ENCODE data around the gene GBE1.

GBE1 gene

GRCh38 chr3:81760924-81761903, at the start of gene GBE1 (continued):
- peak; percentile 20; the same call in 1 of the 2 replicates for TF ChIP-seq ZNF518A (tag by site-specific recombination; conservative IDR thresholded peaks at IDR 0.05; ENCODE audit: low read depth)
- TF ChIP-seq GLIS1 (tag by site-specific recombination; IDR thresholded peaks at IDR 0.05): peak; percentile 70
- peak; percentile 92 for TF ChIP-seq ZNF501 (tag by site-specific recombination; IDR thresholded peaks at IDR 0.05)
- TF ChIP-seq ZNF23 (tag by site-specific recombination; IDR thresholded peaks at IDR 0.05; ENCODE audit: borderline replicate concordance): no peak
- peak; percentile 49 for TF ChIP-seq EGR2 (tag by site-specific recombination; IDR thresholded peaks at IDR 0.05; ENCODE audit: low read depth)
- peak; percentile 68; the same call in 1 of the 2 replicates for TF ChIP-seq KLF9 (tag by site-specific recombination; IDR thresholded peaks at IDR 0.05; ENCODE audit: low read depth)
- no peak for TF ChIP-seq ZNF248 (tag by site-specific recombination; IDR thresholded peaks at IDR 0.05)
- TF ChIP-seq KLF1 (tag by site-specific recombination; IDR thresholded peaks at IDR 0.05): peak; percentile 59
- TF ChIP-seq SALL2 (tag by site-specific recombination; IDR thresholded peaks at IDR 0.05; ENCODE audit: borderline replicate concordance): no peak
- peak; percentile 77 for TF ChIP-seq SP2 (tag by site-specific recombination; IDR thresholded peaks at IDR 0.05)
- no peak; the same call in 1 of the 2 replicates for TF ChIP-seq ZSCAN30 (tag by site-specific recombination; IDR thresholded peaks at IDR 0.05)
- TF ChIP-seq ZNF777 (tag by site-specific recombination; IDR thresholded peaks at IDR 0.05; ENCODE audit: borderline replicate concordance): peak; percentile 35; the same call in 1 of the 2 replicates
- TF ChIP-seq ZNF701 (tag by site-specific recombination; IDR thresholded peaks at IDR 0.05): no peak
- TF ChIP-seq ZNF76 (tag by site-specific recombination; IDR thresholded peaks at IDR 0.05; ENCODE audit: borderline replicate concordance, low read depth): peak; percentile 87
- 0 out of 2 replicates have a peak, but pooled peaks have one; percentile 18 for TF ChIP-seq ZBTB44 (tag by site-specific recombination; IDR thresholded peaks at IDR 0.05)
- TF ChIP-seq TRIM28 (IDR thresholded peaks at IDR 0.05; ENCODE audit: borderline replicate concordance, low read length): 0 out of 2 replicates have a peak, but pooled peaks have one; percentile 30
- no peak for TF ChIP-seq ZFP41 (tag by site-specific recombination; IDR thresholded peaks at IDR 0.05; ENCODE audit: borderline replicate concordance)
- peak; percentile 54; the same call in 1 of the 2 replicates for TF ChIP-seq ZNF2 (tag by site-specific recombination; IDR thresholded peaks at IDR 0.05)
- 0 out of 2 replicates have a peak, but pooled peaks have one; percentile 25 for TF ChIP-seq PRDM1 (tag by site-specific recombination; IDR thresholded peaks at IDR 0.05)
- TF ChIP-seq YY2 (tag by site-specific recombination; IDR thresholded peaks at IDR 0.05): peak; percentile 84
- no peak for TF ChIP-seq ZNF133 (tag by site-specific recombination; IDR thresholded peaks at IDR 0.05)
- peak; percentile 55; the same call in 1 of the 2 replicates for TF ChIP-seq IKZF3 (tag by site-specific recombination; IDR thresholded peaks at IDR 0.05)
- TF ChIP-seq WT1 (tag by site-specific recombination; IDR thresholded peaks at IDR 0.05): peak; percentile 50
- peak; percentile 72; the same call in 1 of the 2 replicates for TF ChIP-seq KLF16 (tag by site-specific recombination; IDR thresholded peaks at IDR 0.05)
- peak; percentile 40; the same call in 1 of the 2 replicates for TF ChIP-seq ZNF398 (tag by site-specific recombination; IDR thresholded peaks at IDR 0.05)
- TF ChIP-seq SCRT2 (tag by site-specific recombination; IDR thresholded peaks at IDR 0.05): no peak
- peak; percentile 68 for TF ChIP-seq SP7 (tag by site-specific recombination; IDR thresholded peaks at IDR 0.05)
- peak; percentile 97 for TF ChIP-seq ZBTB17 (tag by site-specific recombination; IDR thresholded peaks at IDR 0.05)
- TF ChIP-seq ZNF560 (tag by site-specific recombination; IDR thresholded peaks at IDR 0.05; ENCODE audit: borderline replicate concordance): no peak
